DND-41 (cell line): ENCODE results near the gene ARHGAP24.

ENCODE experiments used
- CTCF ChIP-seq: IDR thresholded peaks from 2 replicates; pipeline ENCODE4 v1.5.1; 2012; ENCODE audit warnings: borderline replicate concordance, low read length, moderate library complexity, mild to moderate bottlenecking; ENCODE audit not compliant: poor library complexity, severe bottlenecking; ENCODE audit errors: extremely low read depth
- EZH2 ChIP-seq: IDR thresholded peaks from 3 replicates; pipeline ENCODE4 v1.6.1; 2012; ENCODE audit warnings: borderline replicate concordance, low read depth, mild to moderate bottlenecking, moderate library complexity, low read length, inconsistent platforms; ENCODE audit not compliant: severe bottlenecking

GRCh38 chr4:85932500-85933290 is 457.7 kb downstream of the ARHGAP24 start:
- TF ChIP-seq CTCF (no peak), EZH2 (no peak)
